Astrocyte of the cerebellum (primary cell): ENCODE measurements around the gene LHFPL2.

Experiments used
- DNase-seq: peaks from one replicate; pipeline ENCODE4 v3.0.0-alpha.2; 2011; ENCODE audit warnings: low read depth
- H3K4me3 ChIP-seq: 2 replicates; pipeline ENCODE4 v1.5.1; 2011; ENCODE audit warnings: mild to moderate bottlenecking, low read depth, low read length, moderate library complexity
- in situ Hi-C: cut with HindIII; loops from 2 replicates; pipeline ENCODE4 v1.10.0; 2017; ENCODE audit warnings: low sequenced_read_pairs
- TF ChIP-seq, protein P1 (sequence below): IDR thresholded peaks from 2 replicates; pipeline ENCODE4 v1.5.1; 2012; ENCODE audit warnings: low read length, low read depth, moderate library complexity, mild to moderate bottlenecking; ENCODE audit errors: missing control alignments

LHFPL2 gene

DNA sequence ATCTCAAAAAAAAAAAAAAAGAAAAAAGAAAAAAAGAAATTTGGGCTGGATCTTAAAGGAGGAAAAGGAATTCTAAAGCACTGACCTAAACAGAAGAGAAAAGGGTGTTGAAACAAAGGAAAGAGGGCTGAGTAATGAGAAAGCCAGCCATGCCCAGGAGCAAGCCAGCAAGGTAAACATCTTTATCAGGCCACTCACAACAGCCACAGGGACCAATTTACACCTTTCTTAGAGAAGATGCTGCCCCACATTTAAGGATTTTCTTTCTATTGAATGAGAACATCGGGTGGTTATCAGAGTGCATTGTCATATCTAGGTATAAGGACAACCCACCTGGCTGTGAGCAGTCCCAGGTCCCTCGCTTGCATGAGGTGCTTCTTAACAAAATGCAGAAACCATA lies 16.6 kb downstream of the LHFPL2 start:
- DNase-seq: no peak
- TF ChIP-seq, protein P1, sequence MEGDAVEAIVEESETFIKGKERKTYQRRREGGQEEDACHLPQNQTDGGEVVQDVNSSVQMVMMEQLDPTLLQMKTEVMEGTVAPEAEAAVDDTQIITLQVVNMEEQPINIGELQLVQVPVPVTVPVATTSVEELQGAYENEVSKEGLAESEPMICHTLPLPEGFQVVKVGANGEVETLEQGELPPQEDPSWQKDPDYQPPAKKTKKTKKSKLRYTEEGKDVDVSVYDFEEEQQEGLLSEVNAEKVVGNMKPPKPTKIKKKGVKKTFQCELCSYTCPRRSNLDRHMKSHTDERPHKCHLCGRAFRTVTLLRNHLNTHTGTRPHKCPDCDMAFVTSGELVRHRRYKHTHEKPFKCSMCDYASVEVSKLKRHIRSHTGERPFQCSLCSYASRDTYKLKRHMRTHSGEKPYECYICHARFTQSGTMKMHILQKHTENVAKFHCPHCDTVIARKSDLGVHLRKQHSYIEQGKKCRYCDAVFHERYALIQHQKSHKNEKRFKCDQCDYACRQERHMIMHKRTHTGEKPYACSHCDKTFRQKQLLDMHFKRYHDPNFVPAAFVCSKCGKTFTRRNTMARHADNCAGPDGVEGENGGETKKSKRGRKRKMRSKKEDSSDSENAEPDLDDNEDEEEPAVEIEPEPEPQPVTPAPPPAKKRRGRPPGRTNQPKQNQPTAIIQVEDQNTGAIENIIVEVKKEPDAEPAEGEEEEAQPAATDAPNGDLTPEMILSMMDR: no peak
- no peak overlapping the region for H3K4me3 ChIP-seq
- in situ Hi-C loops: no loop called here

DNA sequence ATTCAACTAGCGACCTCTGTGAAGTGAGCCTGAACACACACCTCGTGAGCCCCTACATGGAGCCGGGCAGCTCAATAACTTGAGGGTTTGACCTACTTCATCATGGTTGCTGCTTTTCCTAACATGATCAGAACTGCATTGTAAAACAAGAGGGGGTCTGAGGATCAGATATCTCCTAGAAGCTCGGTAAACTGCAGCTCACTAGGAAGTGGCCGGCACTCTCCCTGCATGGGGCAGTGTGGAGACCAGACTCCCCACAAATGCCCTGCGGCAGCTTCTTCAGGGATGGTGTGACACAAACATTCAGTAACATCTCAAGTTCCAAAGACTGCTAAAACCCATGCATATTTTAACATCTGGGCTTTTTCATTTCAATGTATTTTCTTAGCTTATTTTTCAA lies 18.5 kb downstream of the LHFPL2 start:
- no peak for DNase-seq
- no peak overlapping the region for H3K4me3 ChIP-seq
- in situ Hi-C loops: no loop called here
- TF ChIP-seq, protein P1: no peak

DNA sequence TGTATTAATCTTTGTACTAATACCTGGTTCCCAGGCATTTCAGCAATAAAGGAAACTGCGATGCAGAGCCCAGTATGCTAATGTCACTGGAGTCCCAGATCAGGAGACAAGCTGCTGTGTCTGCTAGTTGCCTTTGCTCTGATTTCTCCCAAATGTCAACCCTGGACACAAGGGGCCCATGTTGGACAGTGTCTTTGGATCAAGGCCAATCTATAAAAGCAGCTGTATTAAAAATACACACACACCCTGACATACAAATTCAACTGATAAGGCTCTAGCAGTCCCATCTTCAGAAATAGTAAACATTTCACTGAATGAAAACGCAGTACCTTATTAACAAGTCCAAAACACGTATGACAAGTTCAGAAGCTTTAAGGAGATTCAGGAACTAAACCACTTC lies 18.9 kb downstream of the LHFPL2 start:
- DNase-seq: no peak
- TF ChIP-seq, protein P1: no peak
- no peak overlapping the region for H3K4me3 ChIP-seq
- in situ Hi-C loops: no loop called here

DNA sequence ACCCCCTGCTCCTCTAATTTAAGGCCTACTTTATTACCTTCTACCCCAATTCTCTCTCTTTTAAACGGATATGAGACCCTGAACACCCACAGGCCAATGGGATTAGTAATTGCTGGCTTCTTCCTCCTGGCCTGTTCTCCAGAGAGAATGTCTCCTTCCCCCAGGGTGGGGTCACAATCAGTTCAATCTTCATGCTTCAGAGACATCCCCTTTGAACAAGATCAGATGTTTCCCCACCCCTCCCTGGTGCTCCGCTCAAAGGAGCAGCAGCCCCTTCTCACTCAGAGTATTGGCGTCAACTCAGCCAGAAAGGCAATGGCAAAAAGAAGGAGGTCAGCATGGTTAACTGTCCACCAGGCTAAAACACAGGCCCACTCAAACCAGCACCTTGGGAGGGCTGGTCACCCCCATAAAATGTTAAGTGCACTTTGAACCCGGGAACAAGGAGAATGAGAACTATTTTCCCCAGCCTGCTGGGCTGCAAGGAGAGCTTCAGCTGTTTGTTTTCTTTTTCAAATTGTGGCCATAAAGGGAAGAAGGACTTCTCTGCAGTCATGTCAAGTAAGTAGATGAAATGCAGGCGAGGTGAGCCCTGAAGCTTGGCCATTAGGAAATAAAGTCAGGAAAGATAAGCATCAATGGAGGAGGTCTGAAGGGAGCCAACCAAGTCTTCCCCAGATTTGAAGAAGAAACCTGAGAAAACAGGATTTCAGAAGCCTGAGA lies 20.1 kb downstream of the LHFPL2 start:
- in situ Hi-C loops: no loop called here
- DNase-seq: no peak

DNA sequence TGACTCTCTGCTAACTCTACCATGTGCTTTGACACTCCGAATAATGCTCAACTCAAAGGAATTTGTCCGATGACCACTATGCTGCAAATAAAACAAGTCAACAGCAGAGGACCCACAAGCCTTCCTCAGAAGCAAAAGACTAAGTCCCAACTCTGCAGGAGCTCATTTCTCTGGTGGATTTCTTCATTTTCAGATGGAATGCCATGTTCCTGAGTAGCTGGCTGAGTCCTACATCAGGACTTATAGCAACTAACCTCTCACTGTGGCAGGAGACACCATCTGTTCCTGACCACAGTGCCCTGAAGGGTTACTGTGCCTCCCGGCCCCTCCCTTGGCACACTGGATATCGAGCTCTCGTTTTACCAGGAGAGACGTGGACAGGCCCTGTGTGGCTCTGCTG lies 20.8 kb downstream of the LHFPL2 start:
- DNase-seq: no peak
- in situ Hi-C loops: no loop called here
- H3K4me3 ChIP-seq: no peak overlapping the region
- TF ChIP-seq, protein P1: no peak

More for the DNA sequence above, 20.1 kb downstream of the LHFPL2 start:
- no peak overlapping the region for H3K4me3 ChIP-seq
- TF ChIP-seq, protein P1: no peak

DNA sequence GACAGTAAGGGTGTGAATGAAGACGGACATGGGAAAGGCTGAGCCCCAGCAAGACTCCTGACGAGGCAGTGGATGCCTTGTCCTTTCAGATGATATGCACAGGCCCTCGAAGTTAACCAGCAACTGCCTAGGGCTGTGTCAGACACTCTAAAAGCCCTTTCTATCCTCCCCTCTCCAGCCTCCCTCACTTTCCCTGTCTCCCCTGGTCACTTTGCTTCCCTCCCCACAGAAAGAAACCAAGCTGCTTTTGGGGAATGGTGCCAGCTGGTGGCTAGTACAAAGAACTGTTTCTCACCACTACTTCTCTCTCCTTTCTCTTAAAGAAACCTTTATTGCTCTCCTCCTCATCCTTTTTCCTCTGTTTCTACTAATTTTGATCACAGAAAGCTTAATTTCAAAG lies 21.4 kb downstream of the LHFPL2 start:
- TF ChIP-seq, protein P1: peak; percentile 56
- H3K4me3 ChIP-seq: no peak overlapping the region
- DNase-seq: no peak
- in situ Hi-C loops: no loop called here
